Right kidney (tissue), 1 donor: ENCODE measurements around the gene MPDU1.
A peak's percentile ranks its signal among the peaks of the same experiment; 100 is the strongest.

ENCODE experiments used
- DNase-seq: peaks from one replicate; pipeline ENCODE4 v3.0.0-alpha.2; 2016

Gene MPDU1

DNA sequence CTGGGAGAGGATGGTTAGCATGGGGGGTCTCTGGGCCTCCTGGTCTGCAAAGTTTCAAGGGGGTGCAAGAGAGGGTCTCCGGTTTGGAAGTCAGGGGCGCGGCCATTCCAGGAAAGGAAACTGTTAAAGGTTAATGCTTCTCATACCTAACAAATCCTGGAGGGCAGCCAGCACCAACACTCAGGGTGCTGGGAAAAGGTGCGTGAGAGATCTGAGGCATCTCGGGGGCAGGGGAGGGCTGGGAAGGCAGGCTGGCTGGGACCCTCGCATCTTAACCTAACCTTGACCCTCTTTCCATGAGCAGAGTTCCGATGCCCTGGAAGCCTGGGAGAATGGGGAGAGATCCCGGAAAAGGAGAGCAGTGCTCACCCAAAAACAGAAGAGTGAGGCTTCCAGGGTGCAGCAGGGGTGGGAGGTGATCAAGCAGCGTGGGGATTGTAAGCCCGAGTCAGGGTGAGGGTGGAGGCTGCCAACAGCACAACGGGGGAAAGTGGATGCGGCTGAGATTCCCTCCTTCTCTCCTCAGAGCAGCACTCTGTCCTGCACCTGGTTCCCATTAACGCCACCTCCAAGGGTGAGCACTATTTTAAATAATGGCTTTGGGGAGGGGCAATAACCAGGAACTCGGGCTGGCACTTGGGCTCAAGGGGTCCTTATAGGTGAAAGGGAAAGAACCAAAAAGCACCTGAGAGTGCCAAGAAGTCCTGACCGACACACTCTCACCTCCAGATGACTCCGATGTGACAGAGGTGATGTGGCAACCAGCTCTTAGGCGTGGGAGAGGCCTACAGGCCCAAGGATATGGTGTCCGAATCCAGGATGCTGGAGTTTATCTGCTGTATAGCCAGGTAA, 24.1 kb upstream of the MPDU1 start:
- DNase-seq, result no peak

DNA sequence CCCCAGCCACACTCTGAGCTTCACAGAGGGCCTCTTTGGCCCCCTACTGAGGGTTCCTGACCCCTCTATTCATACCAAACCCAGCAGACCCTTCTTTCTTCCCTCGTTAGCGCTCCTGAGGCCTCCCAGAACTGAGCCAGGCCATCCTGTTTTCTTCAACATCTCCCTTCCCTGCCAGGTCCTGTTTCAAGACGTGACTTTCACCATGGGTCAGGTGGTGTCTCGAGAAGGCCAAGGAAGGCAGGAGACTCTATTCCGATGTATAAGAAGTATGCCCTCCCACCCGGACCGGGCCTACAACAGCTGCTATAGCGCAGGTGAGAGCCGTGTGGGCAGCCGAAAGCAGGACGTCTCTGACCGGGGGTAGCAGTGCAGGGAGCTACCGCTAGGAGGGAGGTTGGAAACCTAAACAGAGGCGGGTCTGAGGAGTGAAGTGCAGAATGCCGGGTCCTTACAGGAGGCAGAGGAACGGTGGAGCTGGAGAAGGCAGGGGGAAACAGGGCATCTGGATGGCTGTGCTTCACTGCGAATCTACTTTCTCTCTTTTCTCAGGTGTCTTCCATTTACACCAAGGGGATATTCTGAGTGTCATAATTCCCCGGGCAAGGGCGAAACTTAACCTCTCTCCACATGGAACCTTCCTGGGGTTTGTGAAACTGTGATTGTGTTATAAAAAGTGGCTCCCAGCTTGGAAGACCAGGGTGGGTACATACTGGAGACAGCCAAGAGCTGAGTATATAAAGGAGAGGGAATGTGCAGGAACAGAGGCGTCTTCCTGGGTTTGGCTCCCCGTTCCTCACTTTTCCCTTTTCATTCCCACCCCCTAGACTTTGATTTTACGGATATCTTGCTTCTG, 23.3 kb upstream of the MPDU1 start:
- DNase-seq, result peak; percentile 63

DNA sequence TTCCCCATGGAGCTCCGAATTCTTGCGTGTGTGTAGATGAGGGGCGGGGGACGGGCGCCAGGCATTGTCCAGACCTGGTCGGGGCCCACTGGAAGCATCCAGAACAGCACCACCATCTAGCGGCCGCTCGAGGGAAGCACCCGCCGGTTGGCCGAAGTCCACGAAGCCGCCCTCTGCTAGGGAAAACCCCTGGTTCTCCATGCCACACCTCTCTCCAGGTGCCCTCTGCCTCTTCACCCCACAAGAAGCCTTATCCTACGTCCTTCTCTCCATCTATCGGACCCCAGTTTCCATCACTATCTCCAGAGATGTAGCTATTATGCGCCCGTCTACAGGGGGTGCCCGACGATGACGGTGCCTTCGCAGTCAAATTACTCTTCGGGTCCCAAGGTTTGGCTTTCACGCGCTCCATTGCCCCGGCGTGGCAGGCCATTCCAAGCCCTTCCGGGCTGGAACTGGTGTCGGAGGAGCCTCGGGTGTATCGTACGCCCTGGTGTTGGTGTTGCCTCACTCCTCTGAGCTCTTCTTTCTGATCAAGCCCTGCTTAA, 22.6 kb upstream of the MPDU1 start:
- DNase-seq, result peak; percentile 88

DNA sequence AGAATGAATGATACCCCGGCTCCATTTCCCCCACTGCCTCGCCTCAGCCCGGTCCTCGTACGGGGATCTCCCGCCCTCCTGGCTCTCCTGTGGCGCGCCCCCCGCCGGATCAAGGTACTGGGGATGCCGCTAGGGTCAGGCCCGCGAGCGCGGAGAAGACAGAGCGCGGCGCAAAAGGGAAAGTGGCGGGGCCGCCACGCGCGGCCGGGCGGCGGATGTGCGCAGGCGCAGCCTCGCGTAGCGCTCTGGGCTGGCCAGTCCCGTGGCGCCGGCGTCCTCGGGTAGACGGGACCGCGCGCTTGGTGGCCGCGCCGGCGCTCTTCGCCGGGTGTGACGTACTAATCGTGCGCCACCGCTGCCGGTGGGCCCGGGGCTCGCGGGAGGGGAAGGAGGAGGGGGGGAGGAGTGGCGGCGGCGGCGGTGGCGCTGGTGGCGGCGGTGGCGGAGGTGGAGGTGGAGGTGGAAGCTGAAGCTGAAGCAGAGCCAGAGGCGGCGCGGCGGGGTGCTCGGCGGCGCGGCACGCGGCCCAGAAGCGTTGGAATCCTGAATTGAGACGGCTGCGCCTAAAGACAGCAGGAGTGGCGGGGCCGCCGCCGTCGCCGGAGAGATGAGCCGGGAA, 22.0 kb upstream of the MPDU1 start, which contains the start of gene SENP3:
Gene SENP3, plus strand, starts transcription at position 331 of the 619 bp plus-strand sequence. CDS start 1,158 bp downstream, outside the sequence.
- DNase-seq, result peak; percentile 91

DNA sequence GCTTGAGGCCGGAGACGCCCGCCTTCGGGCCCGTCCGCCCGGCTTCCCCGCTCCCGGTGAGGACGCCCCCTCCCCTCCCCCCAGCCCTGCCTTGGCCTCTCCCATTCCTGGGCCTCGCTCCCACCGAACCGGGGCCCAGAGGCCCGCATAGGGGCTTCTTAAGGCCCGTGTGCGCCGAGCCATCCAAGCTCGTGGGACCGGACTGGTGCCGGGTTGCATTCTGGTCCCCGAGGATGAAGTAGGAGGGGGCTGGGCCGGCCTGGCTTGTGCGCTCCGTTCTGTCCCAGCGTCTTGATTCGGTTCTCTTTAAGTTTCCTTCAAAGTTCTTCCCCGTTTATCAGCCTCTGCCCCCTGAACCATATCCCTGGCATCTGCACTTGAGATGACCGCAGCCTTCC, 21.4 kb upstream of the MPDU1 start:
- no peak for DNase-seq

DNA sequence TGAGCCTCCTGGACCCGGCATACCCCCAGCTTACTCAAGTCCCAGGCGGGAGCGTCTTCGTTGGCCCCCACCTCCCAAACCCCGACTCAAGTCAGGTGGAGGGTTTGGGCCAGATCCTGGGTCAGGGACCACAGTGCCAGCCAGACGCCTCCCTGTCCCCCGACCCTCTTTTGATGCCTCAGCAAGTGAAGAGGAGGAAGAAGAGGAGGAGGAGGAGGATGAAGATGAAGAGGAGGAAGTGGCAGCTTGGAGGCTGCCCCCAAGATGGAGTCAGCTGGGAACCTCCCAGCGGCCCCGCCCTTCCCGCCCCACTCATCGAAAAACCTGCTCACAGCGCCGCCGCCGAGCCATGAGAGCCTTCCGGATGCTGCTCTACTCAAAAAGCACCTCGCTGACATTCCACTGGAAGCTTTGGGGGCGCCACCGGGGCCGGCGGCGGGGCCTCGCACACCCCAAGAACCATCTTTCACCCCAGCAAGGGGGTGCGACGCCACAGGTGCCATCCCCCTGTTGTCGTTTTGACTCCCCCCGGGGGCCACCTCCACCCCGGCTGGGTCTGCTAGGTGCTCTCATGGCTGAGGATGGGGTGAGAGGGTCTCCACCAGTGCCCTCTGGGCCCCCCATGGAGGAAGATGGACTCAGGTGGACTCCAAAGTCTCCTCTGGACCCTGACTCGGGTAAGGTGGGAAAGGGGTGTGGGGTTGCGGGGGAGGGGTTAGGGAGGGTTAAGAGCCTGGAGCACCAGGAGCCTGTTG, 20.4 kb upstream of the MPDU1 start:
- no peak for DNase-seq

GRCh38 chr17:7569571-7569970, 14.1 kb upstream of the MPDU1 start:
- no peak for DNase-seq

DNA sequence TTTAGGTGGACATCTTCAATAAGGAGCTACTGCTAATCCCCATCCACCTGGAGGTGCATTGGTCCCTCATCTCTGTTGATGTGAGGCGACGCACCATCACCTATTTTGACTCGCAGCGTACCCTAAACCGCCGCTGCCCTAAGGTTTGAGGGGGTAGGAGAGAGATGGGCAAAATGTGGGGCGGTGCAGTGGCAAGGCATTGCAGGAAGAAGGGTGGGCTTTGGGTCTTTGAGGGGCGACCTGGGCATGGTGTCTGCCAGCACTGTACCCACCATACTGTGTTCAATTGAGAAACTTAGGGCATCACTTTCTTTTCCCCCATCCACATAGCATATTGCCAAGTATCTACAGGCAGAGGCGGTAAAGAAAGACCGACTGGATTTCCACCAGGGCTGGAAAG, 13.3 kb upstream of the MPDU1 start:
- DNase-seq, result no peak

DNA sequence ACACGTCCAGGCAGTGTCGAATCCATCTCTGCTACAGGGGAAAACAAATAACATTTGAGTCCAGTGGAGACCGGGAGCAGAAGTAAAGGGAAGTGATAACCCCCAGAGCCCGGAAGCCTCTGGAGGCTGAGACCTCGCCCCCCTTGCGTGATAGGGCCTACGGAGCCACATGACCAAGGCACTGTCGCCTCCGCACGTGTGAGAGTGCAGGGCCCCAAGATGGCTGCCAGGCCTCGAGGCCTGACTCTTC, 11.4 kb upstream of the MPDU1 start:
- no peak for DNase-seq

DNA sequence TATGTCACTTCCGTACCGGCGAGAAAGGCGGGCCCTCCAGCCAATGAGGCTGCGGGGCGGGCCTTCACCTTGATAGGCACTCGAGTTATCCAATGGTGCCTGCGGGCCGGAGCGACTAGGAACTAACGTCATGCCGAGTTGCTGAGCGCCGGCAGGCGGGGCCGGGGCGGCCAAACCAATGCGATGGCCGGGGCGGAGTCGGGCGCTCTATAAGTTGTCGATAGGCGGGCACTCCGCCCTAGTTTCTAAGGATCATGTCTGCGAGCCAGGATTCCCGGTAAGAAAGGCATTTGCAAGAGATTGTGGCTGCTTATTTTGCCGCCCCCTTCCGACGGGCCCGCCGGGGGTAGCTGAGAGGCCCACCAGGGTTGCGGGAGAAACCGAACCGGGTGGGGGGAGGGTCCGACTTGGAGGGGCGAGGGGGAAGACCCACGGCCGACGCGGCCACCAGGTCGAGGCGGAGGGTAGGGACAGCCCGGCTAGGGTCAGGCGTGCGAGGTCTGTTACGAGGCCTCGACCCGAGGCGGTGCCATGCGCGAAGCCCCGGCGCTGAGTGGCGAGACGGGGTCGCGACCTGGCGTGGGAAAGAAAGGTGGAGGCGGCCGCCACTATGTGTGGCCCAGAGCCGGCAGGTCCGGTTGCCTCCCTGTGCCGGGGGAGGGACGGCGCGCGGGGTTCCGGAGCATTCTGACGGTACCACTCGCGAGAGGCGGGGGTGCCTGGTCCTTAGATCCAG, 10.9 kb upstream of the MPDU1 start:
- peak; percentile 91 for DNase-seq

DNA sequence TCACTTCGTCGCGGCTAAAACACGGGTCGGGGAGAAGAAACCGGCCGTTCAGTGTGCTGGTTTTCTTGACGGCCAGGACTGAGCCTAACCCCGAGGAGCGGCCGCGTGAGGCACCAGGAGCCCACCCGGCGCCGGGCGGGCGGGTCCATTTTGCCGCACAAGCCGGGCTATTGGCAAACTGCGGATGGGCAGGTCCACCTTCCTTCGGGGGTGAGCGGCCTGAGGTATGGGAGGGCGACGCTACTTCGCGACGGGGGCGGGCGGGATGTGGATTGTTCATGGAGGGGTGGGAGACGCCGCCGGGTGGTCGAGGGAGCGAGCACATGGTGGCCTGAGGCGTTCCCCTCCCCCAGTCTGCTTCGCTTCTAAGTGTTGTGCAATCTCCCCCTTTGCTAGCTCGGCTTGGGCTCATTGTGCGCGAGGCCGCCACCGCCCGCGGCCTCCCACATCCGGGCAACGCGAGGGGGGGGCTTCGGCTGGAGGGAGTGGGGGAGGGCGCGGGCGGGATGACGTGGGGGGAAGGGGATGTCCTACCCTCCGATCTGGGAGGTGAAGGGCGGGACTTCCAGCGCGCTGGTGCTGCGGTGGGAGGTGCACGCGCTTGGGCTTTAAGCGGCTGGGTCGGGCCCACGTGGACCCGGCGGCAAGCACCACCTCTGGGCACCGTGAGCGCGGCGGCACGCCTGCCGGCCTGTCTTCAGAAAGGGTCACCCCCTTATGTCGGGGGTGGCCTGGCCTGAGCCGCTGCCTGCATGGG, 10.2 kb upstream of the MPDU1 start:
- peak; percentile 64 for DNase-seq

- no peak for DNase-seq
Measured at GRCh38 chr17:7574176-7574953, 9.3 kb upstream of the MPDU1 start.

DNA sequence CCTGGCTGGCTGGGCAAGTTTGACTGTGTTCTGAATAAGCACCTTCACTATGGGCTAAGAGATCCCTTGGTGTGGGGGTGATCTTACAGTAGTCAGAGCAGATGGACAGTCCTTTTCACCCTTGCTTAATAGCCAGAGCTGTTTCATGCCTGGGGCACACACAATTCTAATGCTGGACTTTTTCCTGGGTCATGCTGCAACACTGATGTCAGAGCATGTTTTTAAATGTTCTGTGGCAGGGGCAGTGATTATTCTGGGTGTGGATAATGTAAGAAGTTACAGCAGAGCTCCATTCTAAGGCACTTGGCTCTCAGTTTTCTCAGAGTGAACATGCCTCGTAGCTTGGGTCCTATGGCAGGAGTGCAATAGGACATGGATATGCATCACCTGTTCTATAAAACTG, 8.2 kb upstream of the MPDU1 start:
- DNase-seq, result no peak

GRCh38 chr17:7575959-7576358, 7.7 kb upstream of the MPDU1 start:
- DNase-seq, result no peak

DNA sequence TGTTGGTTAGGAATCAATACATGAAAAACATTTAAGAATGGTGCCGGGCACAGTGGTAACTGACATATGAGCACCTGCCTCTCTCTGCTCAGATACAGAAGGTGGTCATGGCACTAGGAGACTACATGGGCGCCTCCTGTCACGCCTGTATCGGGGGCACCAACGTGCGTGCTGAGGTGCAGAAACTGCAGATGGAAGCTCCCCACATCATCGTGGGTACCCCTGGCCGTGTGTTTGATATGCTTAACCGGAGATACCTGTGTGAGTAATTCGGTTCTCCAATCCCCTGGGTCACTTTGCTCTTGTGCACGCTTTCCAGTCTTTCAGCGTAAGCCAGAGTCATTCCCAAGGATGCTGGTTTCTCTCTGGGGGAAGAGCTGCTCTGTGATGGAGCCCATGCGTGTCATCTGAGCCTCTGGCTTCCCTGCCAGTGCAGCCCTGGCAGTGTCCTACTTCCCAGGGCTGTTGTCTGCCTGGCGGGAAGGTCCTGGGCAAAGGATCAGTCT, 7.2 kb upstream of the MPDU1 start:
- DNase-seq, result no peak

DNA sequence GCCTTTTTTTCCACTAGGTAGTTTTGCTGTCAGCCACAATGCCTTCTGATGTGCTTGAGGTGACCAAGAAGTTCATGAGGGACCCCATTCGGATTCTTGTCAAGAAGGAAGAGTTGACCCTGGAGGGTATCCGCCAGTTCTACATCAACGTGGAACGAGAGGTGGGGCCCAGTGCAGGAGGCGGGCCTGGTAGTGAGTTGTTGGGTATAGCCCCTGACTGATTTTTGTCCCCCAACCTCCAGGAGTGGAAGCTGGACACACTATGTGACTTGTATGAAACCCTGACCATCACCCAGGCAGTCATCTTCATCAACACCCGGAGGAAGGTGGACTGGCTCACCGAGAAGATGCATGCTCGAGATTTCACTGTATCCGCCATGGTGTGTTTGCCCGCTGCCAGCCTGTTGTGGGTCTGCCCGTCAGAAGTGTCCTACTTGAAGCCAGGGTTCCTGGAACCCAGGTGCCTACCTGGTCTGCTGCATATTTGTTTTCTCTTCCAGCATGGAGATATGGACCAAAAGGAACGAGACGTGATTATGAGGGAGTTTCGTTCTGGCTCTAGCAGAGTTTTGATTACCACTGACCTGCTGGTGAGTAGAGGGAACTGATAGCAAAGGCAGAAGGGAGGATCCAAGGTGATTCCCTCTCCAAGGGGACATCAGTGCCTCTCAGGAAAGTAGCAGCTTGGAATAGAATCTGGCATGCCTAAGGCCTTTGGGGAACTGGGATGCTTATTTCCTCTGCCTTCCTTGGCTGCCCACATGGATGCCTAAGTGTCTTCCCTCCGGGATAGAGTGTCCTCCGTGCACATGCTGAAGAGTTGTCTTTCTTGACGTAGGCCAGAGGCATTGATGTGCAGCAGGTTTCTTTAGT, 6.1 kb upstream of the MPDU1 start:
- DNase-seq, result no peak

GRCh38 chr17:7579001-7579833, 4.4 kb upstream of the MPDU1 start, which contains the start of gene CD68:
CD68 (plus strand) TSS chr17:7579638; CDS start chr17:7579678, 40 bp downstream.
- DNase-seq, result no peak
